Measurements from ENCODE around the gene GLI2. TPM values are rescaled to one million over a fixed set of nuclear protein-coding genes. Genes with fewer than 3 reads are reported as not detected.

GLI2 gene
- total and polyA plus RNA-seq, 2 donors (not counting 1 experiment from before 2014, with no cell fraction given): not detected

DNA sequence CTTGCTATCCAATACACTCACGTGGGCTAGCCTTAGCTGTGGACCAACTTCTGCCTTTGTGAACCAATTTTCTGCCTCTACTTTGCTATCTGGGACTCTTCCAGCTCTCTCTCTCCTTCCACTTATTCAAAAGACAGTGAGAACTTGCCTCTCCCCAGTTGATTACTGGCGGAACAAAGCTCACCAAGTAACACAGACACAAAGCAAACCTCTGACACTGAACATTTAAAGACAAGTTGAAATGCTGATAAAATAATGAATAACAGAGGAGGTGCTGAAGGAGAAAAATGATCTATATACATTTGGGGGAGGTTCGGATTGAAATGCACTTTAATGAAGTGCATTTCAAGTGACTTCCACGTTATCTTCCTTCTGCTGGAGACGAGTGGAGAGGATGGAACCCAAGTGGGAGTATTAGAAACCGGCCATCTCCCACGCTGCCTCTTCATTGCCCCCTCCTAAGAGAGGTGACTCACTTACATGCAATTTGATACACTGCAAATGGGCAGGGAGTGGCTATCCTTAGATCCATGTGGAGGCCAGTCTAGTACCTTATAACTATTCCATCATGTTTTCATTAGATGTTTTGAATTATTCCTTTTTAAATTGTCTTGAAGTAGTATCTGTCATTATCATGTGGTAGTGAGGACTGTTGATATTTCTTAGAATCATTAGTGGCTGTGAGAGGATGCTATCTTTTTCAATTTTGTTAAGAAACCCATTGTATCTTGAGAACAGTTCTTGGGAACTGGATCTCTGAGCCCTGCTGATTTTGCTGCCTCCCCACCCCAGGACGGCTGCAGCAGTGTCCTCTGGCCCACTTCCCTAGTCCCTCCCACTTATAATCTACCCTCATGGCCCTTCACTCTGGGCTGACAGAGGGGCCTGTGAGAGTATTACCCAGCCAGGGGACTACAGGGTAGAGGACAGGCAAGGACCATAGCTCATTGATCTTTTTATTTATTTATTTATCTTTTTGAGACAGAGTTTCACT lies 6.0 kb upstream of the GLI2 start:
- Histone ChIP-seq H4K20me1 (ENCODE audit: control insufficient read depth, insufficient read depth, low read length, poor library complexity, severe bottlenecking) (no peaks in the 10 kb centered on the region), H3K9ac (ENCODE audit: low read length) (no peak overlapping the region), H3K9me3 (ENCODE audit: control extremely low read depth in 1 of 3, control insufficient read depth in 2 of 3, insufficient read depth in 1 of 3, low read length in 2 of 3) (peaks cover 0 to 6% (median 0%) of the 10 kb centered on the region in 3 donors), H3K4me2 (replicated peaks; ENCODE audit: low read depth, low read length, poor library complexity, severe bottlenecking) (no peak overlapping the region), H3K4me3 (ENCODE audit: control extremely low read depth in 1 of 5, extremely low read depth in 1 of 5, insufficient read depth in 1 of 5, low read depth in 2 of 5, low read length in 4 of 5) (no peak overlapping the region), H3K27me3 (replicated peaks in 1 of 4; ENCODE audit: control extremely low read depth in 1 of 4, control insufficient read depth in 3 of 4, insufficient read depth in 4 of 4, low read length in 3 of 4) (peaks cover 0 to 10% (median 4%) of the 10 kb centered on the region in 4 experiments), H3K27ac (ENCODE audit: low read length in 2 of 2) (no peak overlapping the region), H3K36me3 (replicated peaks in 1 of 2; ENCODE audit: control extremely low read depth in 1 of 2, control insufficient read depth in 1 of 2, extremely low read depth in 1 of 2, insufficient read depth in 2 of 2, low read length in 1 of 2) (no peaks in the 10 kb centered on the region), H3K4me1 (ENCODE audit: control insufficient read depth in 2 of 2, insufficient read depth in 2 of 2, low read length in 2 of 2) (no peaks in the 10 kb centered on the region), H2AFZ (ENCODE audit: insufficient read depth, low read depth, low read length, poor library complexity, severe bottlenecking) (no peak overlapping the region), H3K79me2 (ENCODE audit: control insufficient read depth, insufficient read depth, low read length) (no peaks in the 10 kb centered on the region)
- ATAC-seq (ENCODE audit: low read depth) (no peak), DNase-seq (no peak)
- Mint-ChIP-seq H3K9me3 (ENCODE audit: insufficient read depth) (peaks cover 2% of the 10 kb centered on the region), H3K4me1 (no peaks in the 10 kb centered on the region), H3K27ac (no peak overlapping the region), H3K27me3 (peaks cover 25% of the 10 kb centered on the region), H3K4me3 (no peak overlapping the region)
- POLR2A ChIA-PET: no interaction called here
- intact Hi-C loops (cut with micrococcal nuclease): no loop called here
- 89% methylated on average over 3 of the region's 8 CpGs for WGBS (ENCODE audit: insufficient coverage)
- TF ChIP-seq EZH2 (IDR thresholded peaks at IDR 0.05; ENCODE audit: borderline replicate concordance, insufficient read depth, low read depth, low read length, poor library complexity, severe bottlenecking): no peak
- TF ChIP-seq, protein P1, sequence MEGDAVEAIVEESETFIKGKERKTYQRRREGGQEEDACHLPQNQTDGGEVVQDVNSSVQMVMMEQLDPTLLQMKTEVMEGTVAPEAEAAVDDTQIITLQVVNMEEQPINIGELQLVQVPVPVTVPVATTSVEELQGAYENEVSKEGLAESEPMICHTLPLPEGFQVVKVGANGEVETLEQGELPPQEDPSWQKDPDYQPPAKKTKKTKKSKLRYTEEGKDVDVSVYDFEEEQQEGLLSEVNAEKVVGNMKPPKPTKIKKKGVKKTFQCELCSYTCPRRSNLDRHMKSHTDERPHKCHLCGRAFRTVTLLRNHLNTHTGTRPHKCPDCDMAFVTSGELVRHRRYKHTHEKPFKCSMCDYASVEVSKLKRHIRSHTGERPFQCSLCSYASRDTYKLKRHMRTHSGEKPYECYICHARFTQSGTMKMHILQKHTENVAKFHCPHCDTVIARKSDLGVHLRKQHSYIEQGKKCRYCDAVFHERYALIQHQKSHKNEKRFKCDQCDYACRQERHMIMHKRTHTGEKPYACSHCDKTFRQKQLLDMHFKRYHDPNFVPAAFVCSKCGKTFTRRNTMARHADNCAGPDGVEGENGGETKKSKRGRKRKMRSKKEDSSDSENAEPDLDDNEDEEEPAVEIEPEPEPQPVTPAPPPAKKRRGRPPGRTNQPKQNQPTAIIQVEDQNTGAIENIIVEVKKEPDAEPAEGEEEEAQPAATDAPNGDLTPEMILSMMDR (IDR thresholded peaks at IDR 0.05): no peak
- CTCF ChIA-PET: no interaction called here

DNA sequence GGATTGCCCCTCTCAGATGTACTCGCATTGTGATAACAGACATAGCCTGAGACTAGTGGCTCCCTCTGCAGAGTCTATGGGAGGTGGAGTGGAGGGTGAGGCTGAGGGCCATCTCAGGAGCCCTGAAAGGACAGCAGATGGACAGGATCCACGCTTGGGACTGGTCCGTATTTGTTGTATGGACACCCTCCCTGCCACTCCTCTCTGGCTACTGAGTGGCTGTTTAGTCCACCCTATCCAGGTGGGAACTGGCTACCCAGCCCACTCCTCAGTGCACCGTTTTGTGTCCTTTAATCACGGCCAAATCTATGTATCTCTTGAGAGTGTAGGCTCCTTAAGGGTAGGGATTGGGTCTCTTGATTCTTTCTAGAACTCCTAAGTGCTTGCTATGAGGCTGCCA lies 4.5 kb upstream of the GLI2 start:
- CTCF ChIA-PET: no interaction called here
- no peak overlapping the region for H3K4me3 ChIP-seq (ENCODE audit: control extremely low read depth in 1 of 5, extremely low read depth in 1 of 5, insufficient read depth in 1 of 5, low read depth in 2 of 5, low read length in 4 of 5)
- intact Hi-C loops (cut with micrococcal nuclease): no loop called here
- Mint-ChIP-seq H3K27me3 (peaks cover 25% of the 10 kb centered on the region), H3K27ac (no peak overlapping the region), H3K9me3 (ENCODE audit: insufficient read depth) (peaks cover 1% of the 10 kb centered on the region), H3K4me1 (no peaks in the 10 kb centered on the region), H3K4me3 (no peak overlapping the region)
- no peak overlapping the region for H3K4me2 ChIP-seq (replicated peaks; ENCODE audit: low read depth, low read length, poor library complexity, severe bottlenecking)
- no peaks in the 10 kb centered on the region for H4K20me1 ChIP-seq (ENCODE audit: control insufficient read depth, insufficient read depth, low read length, poor library complexity, severe bottlenecking)
- H3K27ac ChIP-seq (ENCODE audit: low read length in 2 of 2): no peak overlapping the region
- no peak for ATAC-seq (ENCODE audit: low read depth)
- POLR2A ChIA-PET: no interaction called here
- H2AFZ ChIP-seq (ENCODE audit: insufficient read depth, low read depth, low read length, poor library complexity, severe bottlenecking): no peak overlapping the region
- no peaks in the 10 kb centered on the region for H3K36me3 ChIP-seq (replicated peaks in 1 of 2; ENCODE audit: control extremely low read depth in 1 of 2, control insufficient read depth in 1 of 2, extremely low read depth in 1 of 2, insufficient read depth in 2 of 2, low read length in 1 of 2)
- peaks cover 0 to 6% (median 0%) of the 10 kb centered on the region in 3 donors for H3K9me3 ChIP-seq (ENCODE audit: control extremely low read depth in 1 of 3, control insufficient read depth in 2 of 3, insufficient read depth in 1 of 3, low read length in 2 of 3)
- no peak overlapping the region for H3K9ac ChIP-seq (ENCODE audit: low read length)
- no peak for DNase-seq
- H3K79me2 ChIP-seq (ENCODE audit: control insufficient read depth, insufficient read depth, low read length): no peaks in the 10 kb centered on the region
- peaks cover 0 to 1% of the 10 kb centered on the region in 2 donors for H3K4me1 ChIP-seq (ENCODE audit: control insufficient read depth in 2 of 2, insufficient read depth in 2 of 2, low read length in 2 of 2)
- H3K27me3 ChIP-seq (replicated peaks in 1 of 4; ENCODE audit: control extremely low read depth in 1 of 4, control insufficient read depth in 3 of 4, insufficient read depth in 4 of 4, low read length in 3 of 4): peaks cover 0 to 17% (median 6%) of the 10 kb centered on the region in 4 experiments
- TF ChIP-seq, protein P1 (IDR thresholded peaks at IDR 0.05): no peak
- no peak for TF ChIP-seq EZH2 (IDR thresholded peaks at IDR 0.05; ENCODE audit: borderline replicate concordance, insufficient read depth, low read depth, low read length, poor library complexity, severe bottlenecking)
- WGBS (ENCODE audit: insufficient coverage): 100% methylated on average over 2 of the region's 5 CpGs

All from B cell (primary cell).